ENCODE data around the gene GPSM3.

DNA sequence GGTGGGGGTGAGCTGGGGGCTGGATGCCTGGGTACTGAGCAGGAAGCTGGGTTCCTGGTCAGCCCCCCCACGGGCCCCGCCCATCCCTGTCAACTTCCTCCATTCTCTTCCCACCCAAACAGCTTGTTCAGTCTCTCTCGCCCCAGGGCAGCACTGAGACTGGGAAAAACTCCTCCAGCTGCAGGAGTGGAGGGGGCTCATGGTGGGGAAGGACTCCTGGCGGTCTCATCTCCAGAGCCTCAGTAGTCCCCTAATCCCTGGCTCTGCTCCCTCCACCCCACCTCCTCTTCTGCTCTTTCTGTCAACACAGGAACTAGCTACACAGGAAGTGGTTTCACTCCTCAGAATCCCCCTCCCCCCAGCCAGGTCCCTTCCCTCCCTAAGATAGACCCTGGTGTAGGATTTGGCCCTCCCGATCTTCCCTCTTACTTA, at the start of gene GPSM3:
- TF ChIP-seq, protein P1, sequence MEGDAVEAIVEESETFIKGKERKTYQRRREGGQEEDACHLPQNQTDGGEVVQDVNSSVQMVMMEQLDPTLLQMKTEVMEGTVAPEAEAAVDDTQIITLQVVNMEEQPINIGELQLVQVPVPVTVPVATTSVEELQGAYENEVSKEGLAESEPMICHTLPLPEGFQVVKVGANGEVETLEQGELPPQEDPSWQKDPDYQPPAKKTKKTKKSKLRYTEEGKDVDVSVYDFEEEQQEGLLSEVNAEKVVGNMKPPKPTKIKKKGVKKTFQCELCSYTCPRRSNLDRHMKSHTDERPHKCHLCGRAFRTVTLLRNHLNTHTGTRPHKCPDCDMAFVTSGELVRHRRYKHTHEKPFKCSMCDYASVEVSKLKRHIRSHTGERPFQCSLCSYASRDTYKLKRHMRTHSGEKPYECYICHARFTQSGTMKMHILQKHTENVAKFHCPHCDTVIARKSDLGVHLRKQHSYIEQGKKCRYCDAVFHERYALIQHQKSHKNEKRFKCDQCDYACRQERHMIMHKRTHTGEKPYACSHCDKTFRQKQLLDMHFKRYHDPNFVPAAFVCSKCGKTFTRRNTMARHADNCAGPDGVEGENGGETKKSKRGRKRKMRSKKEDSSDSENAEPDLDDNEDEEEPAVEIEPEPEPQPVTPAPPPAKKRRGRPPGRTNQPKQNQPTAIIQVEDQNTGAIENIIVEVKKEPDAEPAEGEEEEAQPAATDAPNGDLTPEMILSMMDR (conservative IDR thresholded peaks at IDR 0.05 in 1 of 2, IDR thresholded peaks at IDR 0.05 in 1 of 2; ENCODE audit: low read depth in 1 of 2, low read length in 2 of 2): no peak
- no peak for TF ChIP-seq EZH2 (IDR thresholded peaks at IDR 0.05; ENCODE audit: low read length, missing control alignments)
